OCI-LY3 (cell line): ENCODE results near the gene IDH3G.

ENCODE experiments used
- H2AFZ ChIP-seq: fragments of 200-600, 300-600 bp; shearing (Covaris generic); 2 replicates; pipeline ENCODE4 v1.6.0; 2014; ENCODE audit warnings: antibody characterized with exemption, low read depth, low read length
- H3K27ac ChIP-seq: fragments of 200-600, 300-600 bp; sonication (generic); 2 replicates; pipeline ENCODE4 v1.5.1; 2014; ENCODE audit warnings: mild to moderate bottlenecking, low read length, moderate library complexity, mixed read lengths
- H3K27me3 ChIP-seq: fragments of 200-600, 300-600 bp; sonication (generic); 2 replicates; pipeline ENCODE4 v1.6.1; 2014; ENCODE audit warnings: low read depth, low read length, mixed read lengths
- H3K36me3 ChIP-seq: fragments of 200-600, 300-600 bp; sonication (generic); replicated peaks from 2 replicates; pipeline ENCODE3; 2014; ENCODE audit warnings: low read depth, low read length, mixed read lengths
- H3K4me1 ChIP-seq: fragments of 300-600, 200-600 bp; sonication (generic); 2 replicates; pipeline ENCODE4 v1.6.1; 2014; ENCODE audit warnings: low read length, mixed read lengths
- H3K4me2 ChIP-seq: fragments of 200-600, 300-600 bp; sonication (generic); 2 replicates; pipeline ENCODE4 v1.6.1; 2014; ENCODE audit warnings: low read length, mixed read lengths
- H3K4me3 ChIP-seq: fragments of 300-600, 200-600 bp; sonication (generic); 2 replicates; pipeline ENCODE4 v1.5.1; 2014; ENCODE audit warnings: antibody characterized with exemption, mild to moderate bottlenecking, low read length, moderate library complexity
- H3K79me2 ChIP-seq: fragments of 300-600, 200-600 bp; shearing (Covaris generic); 2 replicates; pipeline ENCODE4 v1.6.1; 2014; ENCODE audit warnings: mild to moderate bottlenecking, low read length, mixed read lengths
- H3K9ac ChIP-seq: fragments of 300-600, 200-600 bp; shearing (Covaris generic); 2 replicates; pipeline ENCODE4 v1.6.0; 2014; ENCODE audit warnings: mild to moderate bottlenecking, low read length, moderate library complexity
- H3K9me3 ChIP-seq: fragments of 200-600, 300-600 bp; shearing (Covaris generic); 2 replicates; pipeline ENCODE4 v1.6.1; 2014; ENCODE audit warnings: low read length, mixed read lengths; ENCODE audit not compliant: insufficient read depth
- H4K20me1 ChIP-seq: fragments of 200-600, 300-600 bp; sonication (generic); 2 replicates; pipeline ENCODE4 v1.6.1; 2016; ENCODE audit warnings: low read length, mixed read lengths; ENCODE audit not compliant: insufficient read depth
- CTCF ChIP-seq: fragments of 200-600, 300-600 bp; sonication (generic); IDR thresholded peaks from 2 replicates; pipeline ENCODE4 v1.5.1; 2014; ENCODE audit warnings: antibody characterized with exemption, low read length, low read depth
- EZH2phosphoT487 ChIP-seq: fragments of 200-600 bp; shearing (Covaris generic); IDR thresholded peaks from 2 replicates; pipeline ENCODE4 v1.6.1; 2018; ENCODE audit warnings: antibody characterized with exemption, mixed run types, low read depth

IDH3G gene

GRCh38 chrX:153769158-153769864 is 24.9 kb downstream of the IDH3G start:
- no peak overlapping the region for H3K4me2 ChIP-seq
- no peak overlapping the region for H2AFZ ChIP-seq
- peaks cover 10% of the 10 kb centered on the region; the same call in 1 of the 2 replicates for H3K4me1 ChIP-seq
- H4K20me1 ChIP-seq = no peaks in the 10 kb centered on the region
- H3K27ac ChIP-seq = no peak overlapping the region
- H3K9ac ChIP-seq = no peak overlapping the region
- no peaks in the 10 kb centered on the region for H3K36me3 ChIP-seq
- H3K9me3 ChIP-seq = no peaks in the 10 kb centered on the region
- H3K27me3 ChIP-seq = no peaks in the 10 kb centered on the region
- TF ChIP-seq EZH2phosphoT487 = no peak
- TF ChIP-seq CTCF = no peak
- no peak overlapping the region for H3K4me3 ChIP-seq
- H3K79me2 ChIP-seq = no peaks in the 10 kb centered on the region

- Histone ChIP-seq H3K4me3 (no peak overlapping the region), H2AFZ (no peak overlapping the region), H4K20me1 (no peaks in the 10 kb centered on the region), H3K4me2 (no peak overlapping the region), H3K36me3 (no peaks in the 10 kb centered on the region), H3K9me3 (no peaks in the 10 kb centered on the region), H3K4me1 (peaks cover 13% of the 10 kb centered on the region; the same call in 1 of the 2 replicates), H3K9ac (no peak overlapping the region), H3K79me2 (no peaks in the 10 kb centered on the region), H3K27ac (no peak overlapping the region), H3K27me3 (no peaks in the 10 kb centered on the region)
- TF ChIP-seq EZH2phosphoT487 (no peak), CTCF (peak; percentile 38)
Measured at GRCh38 chrX:153768311-153769157, 25.6 kb downstream of the IDH3G start.

- Histone ChIP-seq H3K27ac (no peak overlapping the region), H3K27me3 (no peaks in the 10 kb centered on the region), H3K36me3 (no peaks in the 10 kb centered on the region), H4K20me1 (no peaks in the 10 kb centered on the region), H2AFZ (no peak overlapping the region), H3K9ac (no peak overlapping the region), H3K79me2 (no peaks in the 10 kb centered on the region), H3K4me3 (no peak overlapping the region), H3K9me3 (no peaks in the 10 kb centered on the region), H3K4me2 (no peak overlapping the region), H3K4me1 (peaks cover 13% of the 10 kb centered on the region; the same call in 1 of the 2 replicates)
- no peak for TF ChIP-seq EZH2phosphoT487
- no peak for TF ChIP-seq CTCF
Measured at GRCh38 chrX:153767674-153768055, 26.5 kb downstream of the IDH3G start.

- H3K27me3 ChIP-seq = no peaks in the 10 kb centered on the region
- no peaks in the 10 kb centered on the region for H3K9me3 ChIP-seq
- H3K79me2 ChIP-seq = no peaks in the 10 kb centered on the region
- peaks cover 13% of the 10 kb centered on the region; the same call in 1 of the 2 replicates for H3K4me1 ChIP-seq
- no peaks in the 10 kb centered on the region for H3K36me3 ChIP-seq
- no peaks in the 10 kb centered on the region for H4K20me1 ChIP-seq
- no peak for TF ChIP-seq EZH2phosphoT487
- TF ChIP-seq CTCF = no peak
- no peak overlapping the region for H3K4me3 ChIP-seq
- no peak overlapping the region for H3K4me2 ChIP-seq
- H3K9ac ChIP-seq = no peak overlapping the region
- H3K27ac ChIP-seq = no peak overlapping the region
- H2AFZ ChIP-seq = no peak overlapping the region
Measured at GRCh38 chrX:153766871-153767673, 27.1 kb downstream of the IDH3G start.
